ENCODE results near the gene OR5AU1.
"Not testable (repeated sequence)": the region's sequence is repeated elsewhere in the genome, so short reads cannot be mapped to it uniquely, and the experiment has no call there.

The OR5AU1 gene

DNA sequence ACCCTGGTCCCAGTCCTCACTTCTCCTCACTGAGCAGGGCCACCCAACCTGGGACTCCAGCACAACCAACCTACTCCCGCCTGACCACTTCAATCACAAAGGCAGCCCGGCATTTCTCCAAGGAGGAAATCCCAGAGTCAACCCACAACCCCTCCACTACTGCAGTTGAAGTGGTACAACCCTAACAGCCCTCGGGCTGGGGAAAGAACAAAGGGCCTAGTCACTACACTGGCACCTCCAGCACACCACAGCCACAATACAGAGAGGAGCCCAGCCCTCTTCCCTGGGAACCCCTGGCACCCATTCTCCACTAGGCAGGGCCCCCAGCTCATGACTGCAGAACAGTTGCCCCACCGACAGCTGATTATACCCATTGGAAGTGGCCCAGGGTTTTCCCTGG, 13.7 kb upstream of the OR5AU1 start:
- 66 to 92% methylated on average over 2 to 4 of the region's 4 CpGs for WGBS, 2 experiments (ENCODE audit: insufficient coverage in 2 of 2)
- Histone ChIP-seq H3K9me3 (ENCODE audit: control insufficient read depth, low read length) (no peaks in the 10 kb centered on the region), H3K36me3 (ENCODE audit: control insufficient read depth, insufficient read depth, low read length) (no peaks in the 10 kb centered on the region), H3K27ac (ENCODE audit: low read depth, low read length, severe bottlenecking) (no peak overlapping the region), H3K4me1 (ENCODE audit: control insufficient read depth, insufficient read depth, low read length, poor library complexity, severe bottlenecking) (no peaks in the 10 kb centered on the region), H3K4me3 (ENCODE audit: extremely low read depth, insufficient read depth, low read length, poor library complexity, severe bottlenecking) (no peak overlapping the region)

DNA sequence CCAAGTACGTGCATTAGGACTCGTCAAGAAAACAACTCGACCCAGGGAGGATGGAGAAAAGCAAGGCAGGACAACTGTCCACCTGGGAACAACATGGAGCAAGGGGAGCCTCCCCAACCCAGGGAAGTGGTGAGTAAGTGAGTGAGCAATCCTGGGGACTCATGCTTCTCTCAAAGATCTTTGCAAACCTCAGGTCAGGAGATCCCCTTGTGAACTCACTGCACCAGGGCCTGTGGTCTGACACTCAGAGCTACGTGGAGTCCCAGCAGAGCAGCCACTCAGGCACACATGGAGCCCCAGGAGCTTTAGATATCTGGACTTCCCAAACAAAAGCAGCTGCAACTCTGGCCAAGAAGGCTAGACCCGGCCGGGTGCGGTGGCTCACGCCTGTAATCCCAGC, 12.2 kb upstream of the OR5AU1 start:
- H3K4me3 ChIP-seq (ENCODE audit: extremely low read depth, insufficient read depth, low read length, poor library complexity, severe bottlenecking): no peak overlapping the region
- no peaks in the 10 kb centered on the region for H3K9me3 ChIP-seq (ENCODE audit: control insufficient read depth, low read length)
- WGBS, 2 experiments (ENCODE audit: insufficient coverage in 2 of 2): 81 to 100% methylated on average over 4 to 5 of the region's 8 CpGs
- no peak overlapping the region for H3K27ac ChIP-seq (ENCODE audit: low read depth, low read length, severe bottlenecking)
- H3K36me3 ChIP-seq (ENCODE audit: control insufficient read depth, insufficient read depth, low read length): no peaks in the 10 kb centered on the region
- H3K4me1 ChIP-seq (ENCODE audit: control insufficient read depth, insufficient read depth, low read length, poor library complexity, severe bottlenecking): no peaks in the 10 kb centered on the region

DNA sequence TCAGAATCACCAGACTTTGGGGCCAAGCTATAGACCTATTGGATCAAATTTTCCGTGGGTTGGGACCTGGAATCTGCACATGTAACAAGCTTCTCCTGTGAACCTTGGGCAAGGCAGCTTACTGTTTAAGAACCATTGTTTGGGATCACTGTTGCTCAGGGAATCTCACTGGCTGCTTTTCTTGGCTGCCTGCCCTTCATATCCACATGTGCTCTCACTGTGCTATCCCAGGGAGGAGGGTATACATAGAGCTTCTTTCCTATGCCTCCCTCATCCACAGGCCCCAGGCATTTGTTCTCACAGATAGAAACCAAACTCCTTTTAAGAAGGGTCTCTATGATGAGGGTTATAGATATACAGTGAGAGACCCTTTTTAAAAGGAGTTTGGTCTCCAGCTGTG, 9.8 kb upstream of the OR5AU1 start:
- H3K27ac ChIP-seq (ENCODE audit: low read depth, low read length, severe bottlenecking); H3K4me3 ChIP-seq (ENCODE audit: extremely low read depth, insufficient read depth, low read length, poor library complexity, severe bottlenecking); H3K9me3 ChIP-seq (ENCODE audit: control insufficient read depth, low read length); H3K4me1 ChIP-seq (ENCODE audit: control insufficient read depth, insufficient read depth, low read length, poor library complexity, severe bottlenecking); H3K36me3 ChIP-seq (ENCODE audit: control insufficient read depth, insufficient read depth, low read length): not testable (repeated sequence)
- no CpG with 5 or more reads among the region's 1 CpG for WGBS, 2 experiments (ENCODE audit: insufficient coverage in 2 of 2)

DNA sequence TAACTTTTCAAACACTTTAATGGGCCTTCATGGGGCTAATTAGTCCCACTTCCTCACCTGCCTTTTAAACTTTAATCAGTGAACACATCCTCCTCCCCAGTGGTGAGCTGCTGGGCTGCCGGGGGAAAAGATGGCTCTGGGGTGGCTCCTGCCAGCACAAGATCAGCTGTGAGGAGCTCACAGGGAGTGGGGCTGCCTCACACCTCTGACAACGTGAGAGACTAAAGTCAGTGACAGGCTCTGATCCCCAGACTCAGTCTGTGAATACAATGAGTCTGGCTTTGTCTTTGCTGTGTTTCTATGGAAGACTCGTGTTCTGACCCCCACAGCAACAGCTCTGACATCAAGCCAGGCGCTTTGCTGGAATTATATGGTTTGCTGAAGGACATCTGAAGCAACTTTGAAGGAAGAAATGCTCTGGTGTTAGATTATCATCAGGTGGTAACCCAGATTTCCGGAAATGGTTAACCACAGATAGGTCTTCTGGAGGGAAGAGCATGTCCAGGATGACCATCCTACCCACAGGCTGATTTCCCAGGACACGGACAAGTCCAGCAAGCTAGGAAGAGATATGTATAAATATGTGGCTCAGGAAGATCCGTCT, 9.2 kb upstream of the OR5AU1 start:
- WGBS, 2 experiments (ENCODE audit: insufficient coverage in 2 of 2): 66 to 81% methylated on average over 3 to 4 of the region's 7 CpGs
- not testable (repeated sequence) for H3K4me1 ChIP-seq (ENCODE audit: control insufficient read depth, insufficient read depth, low read length, poor library complexity, severe bottlenecking); H3K9me3 ChIP-seq (ENCODE audit: control insufficient read depth, low read length); H3K4me3 ChIP-seq (ENCODE audit: extremely low read depth, insufficient read depth, low read length, poor library complexity, severe bottlenecking); H3K27ac ChIP-seq (ENCODE audit: low read depth, low read length, severe bottlenecking); H3K36me3 ChIP-seq (ENCODE audit: control insufficient read depth, insufficient read depth, low read length)

DNA sequence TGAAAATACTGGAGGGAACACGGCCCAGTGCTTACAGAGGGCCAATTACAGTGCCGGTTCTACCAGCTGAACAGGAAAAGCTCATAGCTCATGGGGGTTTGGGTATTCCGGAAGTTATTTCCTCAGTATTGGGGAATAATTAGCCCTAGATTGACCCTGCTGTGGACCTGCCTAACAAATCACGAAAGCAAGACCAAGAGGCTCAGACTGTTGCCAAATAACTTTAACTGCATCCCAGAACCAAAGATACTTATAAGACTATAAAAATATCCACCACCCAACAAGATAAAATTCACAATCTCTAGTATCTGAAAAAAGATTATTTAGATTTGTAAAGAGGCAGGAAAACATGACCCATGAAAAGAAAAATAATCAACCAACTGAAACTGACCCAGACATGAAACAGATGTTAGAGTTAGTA, 8.0 kb upstream of the OR5AU1 start:
- Histone ChIP-seq H3K4me3 (ENCODE audit: extremely low read depth, insufficient read depth, low read length, poor library complexity, severe bottlenecking) (no peak overlapping the region), H3K27ac (ENCODE audit: low read depth, low read length, severe bottlenecking) (no peak overlapping the region), H3K9me3 (ENCODE audit: control insufficient read depth, low read length) (no peaks in the 10 kb centered on the region), H3K4me1 (ENCODE audit: control insufficient read depth, insufficient read depth, low read length, poor library complexity, severe bottlenecking) (no peaks in the 10 kb centered on the region), H3K36me3 (ENCODE audit: control insufficient read depth, insufficient read depth, low read length) (no peaks in the 10 kb centered on the region)
- WGBS, 2 experiments (ENCODE audit: insufficient coverage in 2 of 2): 93 to 96% methylated on average over 2 of the region's 4 CpGs

DNA sequence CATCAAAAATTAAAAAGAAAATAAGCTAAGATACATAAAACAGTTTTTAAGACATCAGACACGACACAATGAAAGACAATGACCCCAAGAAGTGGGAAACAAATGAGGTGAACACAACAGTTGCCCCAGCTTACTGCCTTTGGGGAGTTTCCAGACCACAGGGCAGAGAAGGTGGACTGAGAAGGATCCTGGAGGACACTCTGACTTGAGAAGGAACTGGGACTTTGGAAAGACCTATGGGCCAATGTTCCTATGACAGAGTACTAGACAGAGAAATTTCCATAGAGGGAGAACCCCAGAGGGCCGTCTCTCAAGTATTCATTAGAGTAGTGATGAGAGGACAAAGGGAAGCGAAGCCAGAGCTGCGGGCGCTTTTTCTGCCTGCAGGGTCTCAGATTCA, 6.2 kb upstream of the OR5AU1 start:
- 80 to 92% methylated on average over 1 to 4 of the region's 5 CpGs for WGBS, 2 experiments (ENCODE audit: insufficient coverage in 2 of 2)
- Histone ChIP-seq H3K27ac (ENCODE audit: low read depth, low read length, severe bottlenecking) (no peak overlapping the region), H3K4me3 (ENCODE audit: extremely low read depth, insufficient read depth, low read length, poor library complexity, severe bottlenecking) (no peak overlapping the region), H3K4me1 (ENCODE audit: control insufficient read depth, insufficient read depth, low read length, poor library complexity, severe bottlenecking) (no peaks in the 10 kb centered on the region), H3K9me3 (ENCODE audit: control insufficient read depth, low read length) (no peaks in the 10 kb centered on the region), H3K36me3 (ENCODE audit: control insufficient read depth, insufficient read depth, low read length) (no peaks in the 10 kb centered on the region)

DNA sequence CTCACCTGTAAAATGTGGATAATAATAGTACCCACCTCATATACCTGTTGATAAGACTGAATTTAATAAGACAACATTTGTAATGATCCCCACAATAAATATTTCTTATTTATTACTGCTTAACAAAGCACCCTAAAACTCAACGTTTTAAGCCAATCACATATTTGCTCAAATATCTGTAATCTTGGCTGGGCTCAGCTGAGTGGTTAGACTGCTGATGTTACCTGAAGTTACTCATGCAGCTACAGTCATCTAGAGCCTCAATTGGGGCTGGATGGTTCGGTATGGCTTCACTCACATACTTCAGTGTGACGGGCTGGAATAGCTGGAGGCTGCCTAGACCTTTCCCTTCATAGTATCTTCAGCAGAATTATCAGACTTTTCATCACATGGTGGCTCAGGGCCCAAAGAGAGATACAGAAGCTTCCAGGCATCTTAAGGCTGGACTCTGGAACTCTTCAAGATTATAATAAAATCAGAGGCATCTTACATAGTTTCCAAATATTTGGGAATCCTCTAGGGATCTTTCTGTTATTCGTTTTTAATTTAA, 4.3 kb upstream of the OR5AU1 start:
- Histone ChIP-seq H3K27ac (ENCODE audit: low read depth, low read length, severe bottlenecking) (no peak overlapping the region), H3K36me3 (ENCODE audit: control insufficient read depth, insufficient read depth, low read length) (no peaks in the 10 kb centered on the region), H3K4me3 (ENCODE audit: extremely low read depth, insufficient read depth, low read length, poor library complexity, severe bottlenecking) (no peak overlapping the region), H3K9me3 (ENCODE audit: control insufficient read depth, low read length) (no peaks in the 10 kb centered on the region), H3K4me1 (ENCODE audit: control insufficient read depth, insufficient read depth, low read length, poor library complexity, severe bottlenecking) (no peaks in the 10 kb centered on the region)
- 63 to 87% methylated on average over 1 to 3 of the region's 4 CpGs for WGBS, 2 experiments (ENCODE audit: insufficient coverage in 2 of 2)

DNA sequence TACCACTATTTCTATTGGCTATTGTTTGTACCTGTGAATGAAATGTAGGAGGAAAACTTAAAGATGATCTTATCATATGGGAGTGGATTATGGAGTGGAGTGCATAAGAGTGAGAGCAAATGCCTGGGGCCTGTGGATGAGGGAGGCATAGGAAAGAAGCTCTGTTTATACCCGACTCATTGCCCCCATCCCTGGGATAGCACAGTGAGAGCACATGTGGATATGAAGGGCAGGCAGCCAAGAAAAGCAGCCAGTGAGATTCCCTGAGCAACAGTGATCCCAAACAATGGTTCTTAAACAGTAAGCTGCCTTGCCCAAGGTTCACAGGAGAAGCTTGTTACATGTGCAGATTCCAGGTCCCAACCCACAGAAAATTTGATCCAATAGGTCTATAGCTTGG, 2.3 kb upstream of the OR5AU1 start:
- WGBS, 2 experiments (ENCODE audit: insufficient coverage in 2 of 2): no CpG with 5 or more reads among the region's 1 CpG
- not testable (repeated sequence) for H3K4me3 ChIP-seq (ENCODE audit: extremely low read depth, insufficient read depth, low read length, poor library complexity, severe bottlenecking); H3K27ac ChIP-seq (ENCODE audit: low read depth, low read length, severe bottlenecking); H3K9me3 ChIP-seq (ENCODE audit: control insufficient read depth, low read length); H3K36me3 ChIP-seq (ENCODE audit: control insufficient read depth, insufficient read depth, low read length); H3K4me1 ChIP-seq (ENCODE audit: control insufficient read depth, insufficient read depth, low read length, poor library complexity, severe bottlenecking)

DNA sequence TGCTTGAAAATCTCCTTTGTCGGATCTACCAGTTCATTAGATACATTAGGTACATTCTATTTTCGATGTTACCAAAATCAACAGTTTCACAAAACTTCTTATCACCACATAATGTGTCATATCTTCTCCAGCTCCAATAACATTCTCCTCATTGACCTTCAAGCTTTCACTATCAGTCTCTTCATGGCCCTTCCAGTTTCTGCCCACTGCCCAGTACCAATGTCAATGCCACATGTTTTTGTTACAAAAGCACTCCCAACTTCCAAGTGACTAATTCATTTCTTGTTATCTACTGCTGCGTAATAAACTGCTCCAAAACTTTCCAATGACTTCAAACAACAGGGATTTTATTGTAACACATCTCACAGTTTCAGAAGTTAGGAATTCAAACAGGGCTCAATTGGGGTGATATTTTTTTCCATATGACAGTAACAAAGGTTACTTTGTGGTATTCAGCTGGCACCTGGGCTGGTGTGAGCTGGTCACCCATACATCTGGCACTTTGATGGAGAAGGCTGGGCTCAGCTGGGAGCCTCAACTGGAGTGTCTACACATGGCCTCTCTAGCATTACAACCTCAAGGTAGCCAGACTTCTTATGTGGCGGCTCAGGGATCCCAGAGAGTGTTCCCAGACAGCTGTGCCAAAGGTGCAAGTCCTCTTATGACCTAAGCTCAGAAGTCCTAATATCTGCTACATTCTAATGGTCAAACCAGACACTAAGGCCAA, 6.1 kb downstream of the OR5AU1 start:
- no peak overlapping the region for H3K27ac ChIP-seq (ENCODE audit: low read depth, low read length, severe bottlenecking)
- WGBS, 2 experiments (ENCODE audit: insufficient coverage in 2 of 2): 68 to 94% methylated on average over 4 of the region's 4 CpGs

DNA sequence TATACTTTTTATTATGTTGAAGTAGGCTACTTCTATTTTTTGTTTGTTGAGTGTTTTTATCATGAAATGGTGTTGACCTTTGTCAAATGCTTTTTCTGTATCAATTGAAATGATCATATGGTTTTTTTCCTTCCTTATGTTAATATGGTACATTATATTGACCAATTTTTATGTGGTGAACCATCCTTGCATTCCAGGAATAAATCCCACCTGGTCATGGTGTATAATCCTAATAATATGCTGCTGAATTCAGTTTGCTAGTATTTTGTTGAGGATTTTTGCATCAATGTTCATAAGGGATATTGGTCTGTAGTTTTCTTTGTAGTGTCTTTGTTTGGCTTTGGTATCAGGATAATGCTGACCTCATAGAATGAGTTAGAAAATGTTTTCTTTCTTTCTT, 10.4 kb downstream of the OR5AU1 start:
- Histone ChIP-seq H3K36me3 (ENCODE audit: control insufficient read depth, insufficient read depth, low read length) (no peaks in the 10 kb centered on the region), H3K27ac (ENCODE audit: low read depth, low read length, severe bottlenecking) (no peak overlapping the region), H3K4me3 (ENCODE audit: extremely low read depth, insufficient read depth, low read length, poor library complexity, severe bottlenecking) (no peak overlapping the region), H3K9me3 (ENCODE audit: control insufficient read depth, low read length) (peaks cover 5% of the 10 kb centered on the region), H3K4me1 (ENCODE audit: control insufficient read depth, insufficient read depth, low read length, poor library complexity, severe bottlenecking) (no peaks in the 10 kb centered on the region)

More for the DNA sequence above, 6.1 kb downstream of the OR5AU1 start:
- no peaks in the 10 kb centered on the region for H3K4me1 ChIP-seq (ENCODE audit: control insufficient read depth, insufficient read depth, low read length, poor library complexity, severe bottlenecking)
- H3K9me3 ChIP-seq (ENCODE audit: control insufficient read depth, low read length): peaks cover 5% of the 10 kb centered on the region
- no peaks in the 10 kb centered on the region for H3K36me3 ChIP-seq (ENCODE audit: control insufficient read depth, insufficient read depth, low read length)
- no peak overlapping the region for H3K4me3 ChIP-seq (ENCODE audit: extremely low read depth, insufficient read depth, low read length, poor library complexity, severe bottlenecking)

DNA sequence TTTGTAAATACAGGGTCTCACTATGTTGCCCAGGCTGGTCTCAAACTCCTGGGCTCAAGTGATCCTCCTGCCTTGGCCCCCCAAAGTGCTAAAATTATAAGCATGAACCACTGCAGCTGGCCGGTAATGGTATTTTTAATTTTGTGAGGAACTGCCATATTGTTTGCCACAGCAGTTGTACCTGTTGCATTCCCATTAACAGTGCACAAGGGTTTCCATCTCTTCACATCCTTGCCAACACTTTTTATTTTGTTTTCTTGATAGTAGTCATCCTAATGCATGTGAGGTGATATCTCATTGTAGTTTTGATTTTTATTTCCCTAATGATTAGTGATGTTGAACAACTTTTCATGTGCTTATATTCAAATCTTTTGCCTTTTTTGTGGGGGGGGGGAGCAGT, 13.5 kb downstream of the OR5AU1 start:
- Histone ChIP-seq H3K4me1 (ENCODE audit: control insufficient read depth, insufficient read depth, low read length, poor library complexity, severe bottlenecking) (no peaks in the 10 kb centered on the region), H3K9me3 (ENCODE audit: control insufficient read depth, low read length) (peaks cover 5% of the 10 kb centered on the region), H3K4me3 (ENCODE audit: extremely low read depth, insufficient read depth, low read length, poor library complexity, severe bottlenecking) (no peak overlapping the region), H3K36me3 (ENCODE audit: control insufficient read depth, insufficient read depth, low read length) (no peaks in the 10 kb centered on the region), H3K27ac (ENCODE audit: low read depth, low read length, severe bottlenecking) (no peak overlapping the region)
- no CpG with 5 or more reads among the region's 1 CpG for WGBS, 2 experiments (ENCODE audit: insufficient coverage in 2 of 2)

All from mesodermal cell (in vitro differentiated cells).